HG02870 (cell line): Measurements from ENCODE around the gene SEC61A1.

Experiments used
- ATAC-seq: cut with Tn5 transposase; IDR thresholded peaks from one replicate; pipeline ENCODE4 v1.9.1; 2021; ENCODE audit warnings: mild to moderate bottlenecking, moderate library complexity; ENCODE audit not compliant: unreplicated experiment

SEC61A1 gene

GRCh38 chr3:128077202-128077624 lies 25.0 kb downstream of the SEC61A1 start:
- ATAC-seq: no peak

DNA sequence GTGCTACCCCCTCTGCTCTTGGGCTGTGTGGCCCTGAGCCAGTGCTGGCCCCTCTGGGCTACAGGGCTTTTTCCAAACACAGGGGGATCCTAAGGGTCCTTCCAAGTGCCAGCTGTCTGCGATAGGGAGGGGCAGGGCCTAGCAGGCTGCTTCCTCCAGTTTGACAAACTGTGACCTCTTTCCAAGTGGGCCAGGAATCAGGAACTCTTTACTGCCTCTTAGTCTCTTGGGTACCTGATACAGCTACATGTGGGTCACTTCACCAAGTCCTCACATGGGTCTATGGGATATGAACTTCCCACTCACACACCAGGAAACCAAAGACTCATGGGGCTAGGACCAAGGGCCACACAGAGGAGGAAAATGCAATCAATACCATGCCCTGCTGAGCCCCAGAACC lies 25.4 kb downstream of the SEC61A1 start:
- ATAC-seq: no peak

DNA sequence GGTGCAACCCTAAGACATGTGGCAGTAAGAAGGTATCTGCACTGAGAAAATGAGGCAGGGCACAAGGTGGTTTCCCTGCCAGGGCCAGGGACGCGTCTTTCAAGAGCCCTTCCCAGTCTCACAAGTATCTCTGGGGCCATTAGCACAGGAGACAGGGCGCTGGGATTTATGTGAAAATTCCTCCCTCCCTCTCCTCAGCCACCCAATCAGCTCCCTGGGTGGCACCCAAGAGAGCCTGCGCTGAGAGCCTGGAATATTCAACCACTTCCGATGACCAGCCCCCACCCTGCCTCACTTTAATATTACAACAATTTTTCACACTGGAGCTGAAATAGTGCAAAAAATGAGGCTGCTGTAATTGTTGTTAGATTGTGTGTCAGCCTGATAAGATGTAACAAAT lies 26.1 kb downstream of the SEC61A1 start:
- ATAC-seq: no peak

GRCh38 chr3:128078875-128079274 lies 26.6 kb downstream of the SEC61A1 start:
- ATAC-seq: no peak

- ATAC-seq: no peak
Measured at GRCh38 chr3:128079823-128080222, 27.6 kb downstream of the SEC61A1 start.

GRCh38 chr3:128080323-128081080 lies 28.3 kb downstream of the SEC61A1 start:
- no peak for ATAC-seq

DNA sequence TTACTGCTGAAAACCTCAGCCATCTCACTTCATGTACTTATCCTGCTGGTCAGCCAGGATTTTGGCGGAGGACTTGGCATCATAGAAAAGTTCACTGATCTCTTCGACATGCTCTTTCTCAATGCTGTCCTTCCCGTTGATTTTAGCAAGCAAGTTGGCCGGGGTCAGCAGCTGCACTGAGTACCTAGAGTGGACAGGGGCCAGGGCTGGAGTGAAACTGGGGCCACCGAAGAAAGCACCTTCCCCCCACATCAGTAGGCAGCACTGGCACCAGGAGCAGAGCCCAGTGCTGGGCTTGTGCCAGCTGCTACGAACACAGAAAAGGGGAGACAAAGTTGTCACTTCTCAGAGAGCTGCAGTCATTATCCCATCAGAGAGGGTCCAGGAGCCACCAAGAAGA lies 29.0 kb downstream of the SEC61A1 start:
- no peak for ATAC-seq

- ATAC-seq: no peak
Measured at GRCh38 chr3:128081846-128082245, 29.6 kb downstream of the SEC61A1 start.

GRCh38 chr3:128082546-128082945 lies 30.3 kb downstream of the SEC61A1 start:
- ATAC-seq: no peak

DNA sequence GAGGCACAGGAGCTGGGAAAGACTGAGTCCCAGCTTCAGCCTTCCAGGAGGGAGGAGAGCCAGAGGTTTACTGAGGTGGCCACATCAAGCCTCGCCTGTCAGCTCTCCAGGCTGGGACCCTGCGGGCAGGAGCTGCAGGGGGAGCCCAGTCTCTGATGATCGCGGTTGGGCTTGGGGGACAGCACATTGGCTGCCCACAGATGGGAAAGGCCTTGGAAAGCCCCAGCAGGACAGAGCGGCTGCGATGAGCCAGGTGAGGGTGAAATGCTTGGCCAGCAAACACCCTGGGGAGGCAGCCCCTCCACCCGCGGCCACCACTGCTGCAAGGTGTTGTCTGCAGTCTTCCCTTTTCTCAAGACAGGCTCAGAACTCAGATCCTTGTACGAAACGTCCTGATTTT lies 31.2 kb downstream of the SEC61A1 start:
- ATAC-seq: no peak

- ATAC-seq: no peak
Measured at GRCh38 chr3:128083980-128084674, 31.9 kb downstream of the SEC61A1 start.

DNA sequence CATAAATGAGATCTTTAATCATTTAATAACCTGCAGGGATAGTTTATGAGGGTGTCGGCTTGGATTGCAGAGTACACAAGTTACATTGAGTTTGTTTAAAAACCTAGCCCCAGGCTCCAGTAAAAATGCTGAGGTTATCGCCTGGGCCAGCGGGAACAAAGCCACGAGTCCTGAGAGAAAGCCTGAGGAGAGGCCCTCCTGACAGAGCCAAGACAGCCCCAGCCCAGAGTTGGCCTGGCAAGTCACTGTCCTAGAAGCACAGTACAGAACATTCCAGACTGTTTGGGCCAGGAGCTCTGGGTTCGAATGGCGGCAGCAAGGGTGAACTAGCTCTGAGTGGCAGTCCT lies 32.4 kb downstream of the SEC61A1 start:
- no peak for ATAC-seq

DNA sequence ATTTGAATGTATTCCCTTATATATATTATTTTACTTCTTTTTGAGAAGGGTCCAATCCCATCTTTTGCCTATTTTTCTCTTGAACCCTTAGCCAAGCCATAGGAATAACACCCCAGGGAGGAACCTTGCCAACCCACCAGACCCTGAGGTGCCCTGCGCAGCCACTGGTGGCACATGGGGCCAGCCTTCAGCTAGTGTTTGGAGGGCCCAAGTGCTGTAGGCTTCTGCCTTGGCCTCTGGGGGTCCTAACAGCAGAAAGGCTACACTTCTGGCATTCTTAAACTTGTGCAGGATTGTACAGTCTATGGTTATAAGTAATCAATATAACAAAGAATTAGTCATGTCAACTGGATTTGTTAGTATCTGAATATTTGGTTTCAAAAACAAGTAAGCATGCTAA lies 36.9 kb downstream of the SEC61A1 start:
- ATAC-seq: no peak

DNA sequence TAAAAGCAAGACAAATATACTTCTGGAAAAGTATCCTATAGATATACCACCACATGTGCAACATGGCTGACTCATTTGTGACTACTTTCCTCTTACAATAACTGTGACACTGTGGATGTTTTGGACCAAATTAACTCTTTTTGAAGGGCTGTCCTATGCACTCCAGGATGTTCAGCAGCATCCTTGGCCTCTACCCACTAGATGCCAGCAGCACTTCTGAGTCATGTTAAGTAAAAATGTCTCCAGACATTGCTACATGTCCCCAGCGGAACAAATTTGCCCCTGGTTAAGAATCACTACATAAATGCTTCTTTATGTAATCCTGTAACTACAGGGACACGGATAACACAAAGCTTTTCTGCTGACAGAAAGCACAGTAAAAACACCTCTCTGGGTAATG lies 39.3 kb downstream of the SEC61A1 start:
- no peak for ATAC-seq

- no peak for ATAC-seq
Measured at GRCh38 chr3:128094295-128095151, 42.3 kb downstream of the SEC61A1 start.

DNA sequence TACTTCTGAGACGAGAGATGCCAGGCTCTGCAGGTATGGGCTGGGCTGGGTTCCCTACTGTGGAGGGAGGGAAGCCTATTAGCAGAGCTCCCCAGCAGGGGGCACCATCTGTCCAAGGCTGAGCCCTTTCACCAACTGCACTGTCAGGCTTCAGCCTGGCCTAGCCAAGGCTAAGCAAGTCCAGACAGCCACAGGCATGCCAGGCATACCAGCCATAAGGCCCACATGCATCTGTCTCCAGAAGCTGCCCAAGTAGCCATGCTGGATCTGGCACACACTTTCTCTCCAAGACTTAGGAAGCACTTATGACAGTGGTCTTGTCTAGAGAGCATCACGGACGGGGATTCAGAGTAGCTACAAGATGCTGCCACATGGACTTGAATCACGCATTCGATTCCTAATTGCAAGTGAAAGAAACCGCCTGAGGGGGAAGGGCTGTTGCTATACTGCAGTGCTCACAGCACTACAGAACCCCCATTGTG lies 43.0 kb downstream of the SEC61A1 start:
- ATAC-seq: peak; percentile 81

DNA sequence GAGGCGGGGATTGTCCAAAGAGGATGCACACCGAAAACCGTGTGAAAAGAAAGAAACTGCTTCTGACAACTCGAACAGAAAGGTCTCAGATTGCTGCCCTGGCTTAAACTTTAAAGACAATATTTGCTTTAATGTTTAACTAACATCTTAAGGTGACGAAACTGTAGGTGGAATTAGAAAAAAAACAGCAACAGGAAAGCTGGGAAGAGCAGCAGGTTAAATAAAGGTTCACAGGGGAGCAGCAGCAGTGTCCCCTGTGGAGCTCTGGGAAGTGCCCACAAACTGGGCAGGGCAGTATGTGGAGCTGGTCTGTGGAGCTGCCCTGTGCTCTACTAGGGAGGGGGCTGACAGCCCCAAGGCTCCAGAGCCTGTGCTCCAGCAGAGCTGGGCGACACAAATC lies 46.0 kb downstream of the SEC61A1 start:
- ATAC-seq: no peak

DNA sequence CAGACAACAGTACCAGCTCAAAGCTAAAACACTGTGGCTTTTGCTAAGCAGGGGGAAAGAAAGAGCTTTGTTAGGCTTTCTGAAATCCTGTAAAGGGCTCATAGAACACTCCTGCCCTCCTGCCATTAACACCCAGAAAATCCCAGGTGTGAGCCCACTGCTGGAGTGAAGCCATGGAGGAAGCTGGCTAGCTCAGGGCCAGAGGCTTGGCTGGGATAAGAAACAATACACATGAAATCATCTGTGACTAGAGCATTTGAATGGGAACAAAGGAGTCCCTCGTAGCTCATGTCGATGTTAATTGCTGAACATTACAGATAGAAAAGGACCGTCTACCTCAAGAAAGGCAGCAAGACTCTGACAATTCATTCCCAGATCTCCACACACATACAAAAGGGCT lies 47.9 kb downstream of the SEC61A1 start:
- ATAC-seq: no peak

DNA sequence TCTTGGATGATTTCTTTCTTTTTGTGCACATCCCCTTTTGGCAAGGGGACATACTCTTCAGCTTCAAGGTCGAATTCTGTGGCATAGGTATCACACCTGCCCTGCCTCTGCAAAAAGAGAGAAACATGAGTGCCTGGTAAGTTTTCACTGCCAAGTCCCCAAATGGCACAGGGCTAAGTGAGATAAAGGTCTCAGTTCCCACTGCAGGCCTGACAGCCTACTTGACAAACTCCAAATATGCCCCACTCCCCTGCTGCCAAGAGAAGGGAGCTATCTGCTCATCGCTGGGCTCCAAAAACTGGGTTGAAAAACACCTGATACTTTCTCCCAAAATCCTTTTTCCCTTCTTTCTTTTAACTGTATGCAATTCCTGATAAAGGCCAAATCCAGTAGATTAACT lies 48.4 kb downstream of the SEC61A1 start:
- no peak for ATAC-seq

DNA sequence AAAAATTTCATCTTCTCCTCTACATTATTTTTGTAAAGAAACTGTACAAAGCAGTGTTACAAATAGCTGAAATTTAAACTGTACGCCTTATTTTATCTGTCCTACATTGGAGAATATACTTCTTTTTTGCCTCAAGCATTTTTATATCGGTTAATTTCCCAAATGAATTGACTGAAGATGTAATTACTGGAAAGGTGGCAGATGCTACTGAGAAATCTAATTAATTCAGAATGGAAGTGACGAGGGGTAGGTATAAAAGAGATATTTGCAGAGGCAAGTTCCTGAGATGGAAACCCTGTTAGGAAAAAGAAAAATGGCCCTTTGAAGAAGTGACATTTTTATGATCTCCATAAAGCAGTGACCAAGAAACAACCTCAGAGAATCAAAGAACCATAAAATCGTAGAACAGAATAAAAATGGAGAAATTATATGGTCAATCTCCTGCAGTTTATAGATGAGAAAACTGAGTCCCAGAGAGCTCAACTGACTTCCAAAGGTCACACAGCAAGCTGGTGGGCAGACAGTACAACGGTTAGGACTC lies 51.0 kb downstream of the SEC61A1 start:
- no peak for ATAC-seq

DNA sequence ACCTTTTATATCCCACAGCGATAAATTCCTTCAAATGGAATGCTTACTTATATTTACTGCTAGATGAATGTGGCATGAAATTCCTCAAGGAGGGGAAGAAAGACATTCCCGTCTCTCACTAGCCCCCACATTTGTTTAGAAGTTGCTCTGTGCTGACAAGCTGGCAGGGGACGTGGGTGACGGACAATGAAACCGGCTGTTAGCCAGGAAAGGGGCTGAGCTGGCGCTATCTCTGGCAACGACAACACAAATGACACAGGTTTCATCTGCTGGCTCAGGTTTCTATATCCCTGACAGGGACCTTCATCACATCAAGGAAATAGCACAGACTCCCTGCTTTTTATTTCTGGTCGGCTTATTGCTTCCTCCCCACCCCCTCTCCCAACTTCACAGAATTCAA lies 55.6 kb downstream of the SEC61A1 start:
- ATAC-seq: no peak
